Ishikawa (cell line): ENCODE results near the gene CCDC93.

Experiments
- CEBPB ChIP-seq: IDR thresholded peaks from 2 replicates; pipeline ENCODE4 v1.6.1; 2012
- EGR1 ChIP-seq: IDR thresholded peaks from 2 replicates; pipeline ENCODE4 v1.6.1; 2012
- EP300 ChIP-seq: IDR thresholded peaks from 2 replicates; pipeline ENCODE4 v1.6.1; 2012; ENCODE audit warnings: borderline replicate concordance
- RAD21 ChIP-seq: IDR thresholded peaks from 2 replicates; pipeline ENCODE4 v1.6.1; 2012; ENCODE audit warnings: low read depth
- TAF1 ChIP-seq: IDR thresholded peaks from 2 replicates; pipeline ENCODE4 v1.6.1; 2012; ENCODE audit warnings: low read depth, mild to moderate bottlenecking

DNA sequence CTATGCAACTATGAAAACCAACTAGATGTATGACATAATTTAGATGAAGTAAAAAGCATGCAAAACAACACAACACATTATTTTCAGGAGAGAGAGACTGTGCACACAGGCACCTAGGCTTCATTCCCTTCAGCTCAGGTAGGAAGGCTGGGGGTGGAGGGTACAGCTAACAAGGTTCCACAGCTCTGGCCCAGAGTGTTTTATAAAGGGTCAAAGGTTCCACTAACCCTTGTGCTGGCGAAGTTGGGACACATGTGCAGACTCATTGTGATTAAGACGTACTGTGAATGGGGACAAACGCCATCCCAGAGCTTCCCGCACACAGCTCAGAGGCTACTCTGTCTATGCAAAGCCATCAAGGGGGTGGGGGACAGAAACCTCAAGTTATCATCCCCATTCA, 19.1 kb downstream of the CCDC93 start:
- TF ChIP-seq RAD21: no peak
- no peak for TF ChIP-seq TAF1
- no peak for TF ChIP-seq CEBPB
- no peak for TF ChIP-seq EP300
- no peak for TF ChIP-seq EGR1
